Activated CD4-positive, alpha-beta T cell treated with anti-CD3 and anti-CD28 coated beads, Interleukin-10, Interleukin-2, amounts not matched to agents 100 ng/mL and 50 ng/mL, durations not matched to agents 16 hours and 8 hours (primary cell): ENCODE measurements around the gene UBE2L3.
A peak's percentile ranks its signal among the peaks of the same experiment; 100 is the strongest.

Experiments used
- DNase-seq: peaks from one replicate; pipeline ENCODE4 v3.0.0-alpha.2; 2020

UBE2L3 gene

DNA sequence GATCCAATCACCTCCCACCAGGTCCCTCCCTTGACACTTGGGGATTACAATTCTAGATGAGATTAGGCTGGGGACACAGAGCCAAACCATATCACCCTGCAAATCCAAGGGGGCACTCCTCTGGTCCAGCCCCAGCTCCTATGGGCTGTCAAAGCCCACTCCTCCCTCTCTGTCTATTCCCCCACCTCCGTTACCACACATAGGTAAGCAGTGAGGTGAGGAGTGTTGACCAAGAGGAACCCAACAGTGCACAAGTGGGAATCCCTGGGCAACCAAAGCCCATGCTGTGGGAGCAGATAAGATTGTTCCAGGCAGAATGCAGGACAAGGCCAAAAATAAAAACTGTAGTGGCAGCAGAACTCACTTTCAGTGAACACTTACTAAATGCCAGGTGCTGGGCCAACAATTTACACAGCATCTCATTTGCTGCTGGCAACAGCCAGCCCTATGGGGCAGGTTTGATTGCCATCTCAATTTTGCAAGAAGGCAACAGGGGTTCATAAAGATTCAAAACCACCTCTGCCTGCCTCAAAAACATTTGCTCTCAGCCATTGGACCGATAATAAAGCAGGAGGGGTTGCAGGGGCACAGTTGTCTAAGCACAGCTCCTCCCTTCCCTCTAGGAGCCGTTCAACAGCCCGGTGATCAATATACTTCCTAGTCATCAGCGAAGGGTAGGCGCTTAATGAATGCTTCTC is 83.5 kb downstream of the UBE2L3 start:
- peak; percentile 45 for DNase-seq

DNA sequence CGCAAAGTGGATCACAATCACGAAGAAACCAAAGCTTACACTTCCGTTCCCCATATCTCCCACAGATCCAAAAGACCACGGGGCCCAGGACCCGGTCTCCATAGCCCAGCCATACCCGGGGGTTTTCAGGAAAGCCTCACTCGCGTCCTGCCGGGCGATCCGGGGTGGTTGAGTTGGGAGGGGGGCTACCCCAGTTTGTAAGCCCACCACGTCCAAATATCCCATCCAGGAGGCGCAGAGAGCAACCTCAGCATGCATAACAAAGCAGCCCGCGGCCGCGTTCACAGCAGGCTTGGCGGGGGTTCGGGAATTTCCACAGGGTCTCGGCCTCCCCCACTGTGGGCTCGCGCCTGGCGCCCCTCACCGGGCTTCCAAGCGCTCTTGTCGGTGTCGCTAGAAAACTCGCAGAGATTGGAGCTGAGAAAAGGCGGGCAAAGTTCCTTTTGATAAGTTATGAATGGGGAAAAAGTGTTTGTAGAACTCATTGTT is 84.1 kb downstream of the UBE2L3 start:
- no peak for DNase-seq

GRCh38 chr22:21652010-21652546 is 84.6 kb downstream of the UBE2L3 start:
- peak; percentile 96 for DNase-seq

GRCh38 chr22:21652547-21653545 is 85.3 kb downstream of the UBE2L3 start:
- DNase-seq: no peak

- DNase-seq: no peak
Measured at GRCh38 chr22:21657020-21657359, 89.5 kb downstream of the UBE2L3 start.

- DNase-seq: peak; percentile 89
Measured at GRCh38 chr22:21657360-21658032, 90.0 kb downstream of the UBE2L3 start.

- DNase-seq: no peak
Measured at GRCh38 chr22:21659864-21660525, 92.5 kb downstream of the UBE2L3 start.

GRCh38 chr22:21660904-21661303 is 93.4 kb downstream of the UBE2L3 start:
- no peak for DNase-seq

DNA sequence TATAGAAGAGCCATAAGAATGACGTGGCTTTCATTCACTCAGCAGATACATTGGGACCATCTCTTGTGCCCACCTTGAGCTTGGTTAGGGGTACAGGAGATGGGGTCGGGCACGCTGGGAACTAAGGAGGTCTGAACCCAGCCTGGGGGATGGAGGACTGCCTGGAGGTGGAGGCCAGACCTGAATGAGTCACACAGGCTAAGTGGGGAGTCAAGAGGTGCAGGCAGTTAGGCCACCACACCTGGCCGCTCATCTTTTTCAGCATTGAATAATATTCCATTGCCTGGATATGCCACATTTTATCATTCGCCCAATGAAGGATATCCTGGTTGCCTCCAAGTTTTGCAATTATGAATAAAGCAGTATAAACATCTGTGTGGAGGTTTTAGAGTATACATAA is 94.5 kb downstream of the UBE2L3 start:
- DNase-seq: no peak

DNA sequence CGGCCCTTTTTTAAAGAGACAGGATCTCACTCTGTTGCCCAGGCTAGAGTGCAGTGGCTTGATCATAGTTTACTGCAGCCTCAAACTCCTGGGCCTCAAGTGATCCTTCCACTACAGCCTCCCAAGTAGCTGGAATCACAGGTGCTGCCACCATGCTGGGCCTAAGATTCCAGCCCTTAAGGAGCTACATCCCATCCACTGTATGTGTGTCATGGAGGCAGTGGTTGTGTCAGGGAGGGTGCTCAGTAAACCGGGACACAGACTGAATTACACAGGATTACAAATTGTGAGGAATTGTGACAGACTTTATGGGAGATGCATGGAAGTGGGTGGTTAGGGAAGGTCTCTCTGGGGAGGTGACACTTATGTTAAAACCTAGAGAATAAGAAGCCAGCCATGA is 96.2 kb downstream of the UBE2L3 start:
- no peak for DNase-seq

GRCh38 chr22:21665047-21665851 is 97.7 kb downstream of the UBE2L3 start:
- DNase-seq: no peak

DNA sequence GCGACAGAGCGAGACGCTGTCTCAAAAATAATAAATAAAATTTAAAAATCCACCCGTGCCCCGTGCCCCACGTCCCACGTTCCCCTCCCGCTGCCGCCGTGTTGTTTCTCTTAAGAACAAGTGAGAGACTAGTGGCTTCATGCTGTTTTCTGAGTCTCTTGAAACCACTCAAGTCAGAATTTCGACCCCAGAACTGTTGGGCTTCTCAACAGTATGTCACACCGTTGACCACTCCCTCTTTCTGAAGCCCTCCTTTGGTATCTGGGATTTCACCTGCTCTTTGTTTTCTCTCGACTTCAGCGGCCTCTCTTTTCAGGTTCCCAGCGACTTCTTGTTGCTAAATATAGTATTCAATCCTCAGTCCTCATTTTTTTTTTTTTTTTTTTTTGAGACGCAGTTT is 99.3 kb downstream of the UBE2L3 start:
- DNase-seq: no peak

GRCh38 chr22:21669026-21669425 is 101.5 kb downstream of the UBE2L3 start:
- DNase-seq: no peak

DNA sequence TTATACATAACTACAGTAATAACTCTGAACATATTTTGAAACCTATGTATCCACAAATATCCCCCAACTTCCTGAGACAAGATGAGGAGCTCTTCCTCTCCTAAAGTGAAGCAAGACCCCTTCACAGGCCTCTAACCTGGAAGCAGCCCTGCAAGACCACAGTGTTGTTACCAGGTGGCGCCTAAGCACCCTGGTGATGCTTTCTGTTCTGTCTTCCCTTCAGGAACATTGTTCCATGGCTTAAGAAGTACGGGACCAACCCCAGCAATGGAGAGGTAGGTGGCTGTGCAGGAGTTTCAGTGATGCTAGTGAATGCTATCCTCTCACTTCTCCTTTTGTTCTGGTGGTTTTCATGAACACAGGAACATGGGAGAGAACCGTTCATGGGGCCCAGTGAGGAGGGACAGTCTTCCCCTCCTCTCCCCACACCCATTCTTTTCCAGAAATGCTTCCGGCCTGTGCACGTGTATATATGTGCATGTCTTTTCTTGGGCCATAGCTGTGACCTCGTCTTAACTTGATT is 104.7 kb downstream of the UBE2L3 start:
- no peak for DNase-seq
